SH-SY5Y (cell line): ENCODE measurements around the gene SIGLEC6.

Experiments used
- GATA2 ChIP-seq: IDR thresholded peaks from 2 replicates; pipeline ENCODE4 v1.6.1; 2011; ENCODE audit warnings: mild to moderate bottlenecking, low read depth, low read length
- GATA3 ChIP-seq: IDR thresholded peaks from 2 replicates; pipeline ENCODE4 v1.6.1; 2011; ENCODE audit warnings: low read depth, mild to moderate bottlenecking, low read length, moderate library complexity

GRCh38 chr19:51473009-51473707, 58.3 kb downstream of the SIGLEC6 start:
- TF ChIP-seq GATA3 (no peak), GATA2 (no peak)
